OCI-LY1 (cell line): Measurements from ENCODE around the gene ZNF664.

Experiments
- H2AFZ ChIP-seq: fragments of 200-600 bp; sonication (generic), shearing (Covaris generic); 2 replicates; pipeline ENCODE4 v1.6.0; 2014; ENCODE audit warnings: antibody characterized with exemption, mild to moderate bottlenecking, low read length
- H3F3A ChIP-seq: fragments of 200-600 bp; sonication (generic), shearing (Covaris generic); 2 replicates; pipeline ENCODE4 v1.6.0; 2014; ENCODE audit warnings: mild to moderate bottlenecking, antibody characterized with exemption, low read length, moderate library complexity; ENCODE audit not compliant: insufficient read depth
- H3K27ac ChIP-seq: fragments of 200-600 bp; sonication (generic); 2 replicates; pipeline ENCODE4 v1.5.1; 2014; ENCODE audit warnings: low read length, mixed run types, mild to moderate bottlenecking, low read depth; ENCODE audit not compliant: poor library complexity, severe bottlenecking
- H3K27me3 ChIP-seq: fragments of 200-600 bp; sonication (generic); 2 replicates; pipeline ENCODE4 v1.6.0; 2014; ENCODE audit warnings: antibody characterized with exemption, mild to moderate bottlenecking, low read length, moderate library complexity; ENCODE audit not compliant: insufficient read depth
- H3K36me3 ChIP-seq: fragments of 200-600 bp; sonication (generic); 2 replicates; pipeline ENCODE4 v1.6.1; 2014; ENCODE audit warnings: mild to moderate bottlenecking, antibody characterized with exemption, low read length, moderate library complexity, mixed read lengths; ENCODE audit not compliant: insufficient read depth
- H3K4me1 ChIP-seq: fragments of 200-600 bp; sonication (generic); 2 replicates; pipeline ENCODE4 v1.5.1; 2014; ENCODE audit warnings: mild to moderate bottlenecking, low read length, moderate library complexity; ENCODE audit not compliant: insufficient read depth, severe bottlenecking
- H3K4me2 ChIP-seq: fragments of 200-600 bp; sonication (generic), shearing (Covaris generic); 2 replicates; pipeline ENCODE4 v1.6.1; 2014; ENCODE audit warnings: low read length
- H3K4me3 ChIP-seq: fragments of 200-600 bp; sonication (generic); 2 replicates; pipeline ENCODE4 v1.5.1; 2014; ENCODE audit warnings: low read length, low read depth, mild to moderate bottlenecking, mixed read lengths; ENCODE audit not compliant: poor library complexity, severe bottlenecking
- H3K79me2 ChIP-seq: fragments of 200-600 bp; shearing (Covaris generic); 2 replicates; pipeline ENCODE4 v1.6.1; 2016; ENCODE audit warnings: mixed run types, low read length, mixed read lengths; ENCODE audit not compliant: insufficient read depth
- H3K9ac ChIP-seq: fragments of 200-600 bp; sonication (generic), shearing (Covaris generic); 2 replicates; pipeline ENCODE4 v1.6.1; 2014; ENCODE audit warnings: mild to moderate bottlenecking, low read length, mixed read lengths
- H3K9me2 ChIP-seq: fragments of 200-600 bp; sonication (generic), shearing (Covaris generic); 2 replicates; pipeline ENCODE4 v1.6.1; 2014; ENCODE audit warnings: low read depth, mild to moderate bottlenecking, low read length, mixed read lengths
- H3K9me3 ChIP-seq: fragments of 200-600 bp; shearing (Covaris generic); 2 replicates; pipeline ENCODE4 v1.6.1; 2014; ENCODE audit warnings: low read length, mixed read lengths
- H4K20me1 ChIP-seq: fragments of 200-600 bp; sonication (generic), shearing (Covaris generic); 2 replicates; pipeline ENCODE4 v1.6.0; 2016; ENCODE audit warnings: mild to moderate bottlenecking, low read length; ENCODE audit not compliant: insufficient read depth
- CTCF ChIP-seq: fragments of 200-600 bp; sonication (generic), shearing (Covaris generic); IDR thresholded peaks from 2 replicates; pipeline ENCODE4 v1.5.1; 2017; ENCODE audit warnings: mild to moderate bottlenecking, antibody characterized with exemption, low read length, moderate library complexity, mixed read lengths
- EZH2 ChIP-seq: fragments of 200-600 bp; sonication (generic), shearing (Covaris generic); IDR thresholded peaks from 2 replicates; pipeline ENCODE4 v1.8.0; 2017; ENCODE audit warnings: borderline replicate concordance, mixed run types, mild to moderate bottlenecking, antibody characterized with exemption, low read length, moderate library complexity, mixed read lengths

Gene ZNF664

GRCh38 chr12:124036171-124036598, 63.2 kb downstream of the ZNF664 start:
- Histone ChIP-seq H3K36me3 (no peaks in the 10 kb centered on the region), H2AFZ (no peak overlapping the region), H3K9ac (no peak overlapping the region), H3K4me1 (no peaks in the 10 kb centered on the region), H3K4me3 (no peak overlapping the region), H3K4me2 (no peak overlapping the region), H3F3A (no peaks in the 10 kb centered on the region), H3K27me3 (no peaks in the 10 kb centered on the region), H3K9me2 (no peaks in the 10 kb centered on the region), H3K27ac (no peak overlapping the region), H3K9me3 (no peaks in the 10 kb centered on the region), H4K20me1 (no peaks in the 10 kb centered on the region), H3K79me2 (no peaks in the 10 kb centered on the region)
- no peak for TF ChIP-seq EZH2

- Histone ChIP-seq H3K4me3 (no peak overlapping the region), H3K27ac (no peak overlapping the region), H3K79me2 (no peaks in the 10 kb centered on the region), H3K36me3 (no peaks in the 10 kb centered on the region), H3K9me2 (no peaks in the 10 kb centered on the region), H3K4me2 (no peak overlapping the region), H3K4me1 (no peaks in the 10 kb centered on the region), H3K27me3 (no peaks in the 10 kb centered on the region), H2AFZ (no peak overlapping the region), H3K9ac (no peak overlapping the region), H3F3A (no peaks in the 10 kb centered on the region), H3K9me3 (no peaks in the 10 kb centered on the region), H4K20me1 (no peaks in the 10 kb centered on the region)
- TF ChIP-seq EZH2 (no peak), CTCF (peak; percentile 95)
Measured at GRCh38 chr12:124036657-124037109, 63.7 kb downstream of the ZNF664 start.

GRCh38 chr12:124037331-124037730, 64.3 kb downstream of the ZNF664 start:
- no peaks in the 10 kb centered on the region for H3F3A ChIP-seq
- H3K9ac ChIP-seq = no peak overlapping the region
- H3K4me2 ChIP-seq = no peak overlapping the region
- no peaks in the 10 kb centered on the region for H3K36me3 ChIP-seq
- TF ChIP-seq EZH2 = no peak
- no peaks in the 10 kb centered on the region for H3K9me3 ChIP-seq
- H3K27ac ChIP-seq = no peak overlapping the region
- no peaks in the 10 kb centered on the region for H3K4me1 ChIP-seq
- no peaks in the 10 kb centered on the region for H4K20me1 ChIP-seq
- no peaks in the 10 kb centered on the region for H3K9me2 ChIP-seq
- H3K27me3 ChIP-seq = no peaks in the 10 kb centered on the region
- no peak overlapping the region for H2AFZ ChIP-seq
- no peaks in the 10 kb centered on the region for H3K79me2 ChIP-seq
- H3K4me3 ChIP-seq = no peak overlapping the region

GRCh38 chr12:124039276-124039675, 66.3 kb downstream of the ZNF664 start:
- no peak overlapping the region for H3K9ac ChIP-seq
- no peaks in the 10 kb centered on the region for H3F3A ChIP-seq
- TF ChIP-seq EZH2 (no peak), CTCF (no peak)
- H3K9me3 ChIP-seq = no peaks in the 10 kb centered on the region
- H2AFZ ChIP-seq = no peak overlapping the region
- no peaks in the 10 kb centered on the region for H3K4me1 ChIP-seq
- H3K36me3 ChIP-seq = no peaks in the 10 kb centered on the region
- H3K79me2 ChIP-seq = no peaks in the 10 kb centered on the region
- no peaks in the 10 kb centered on the region for H3K27me3 ChIP-seq
- H3K27ac ChIP-seq = no peak overlapping the region
- no peaks in the 10 kb centered on the region for H4K20me1 ChIP-seq
- H3K4me3 ChIP-seq = no peak overlapping the region
- no peak overlapping the region for H3K4me2 ChIP-seq
- H3K9me2 ChIP-seq = no peaks in the 10 kb centered on the region
